Liver (tissue), 9 donors: ENCODE results near the gene MROH9. TPM values are rescaled to one million over a fixed set of nuclear protein-coding genes. Genes with fewer than 3 reads are reported as not detected.

Experiments
- DNase-seq: peaks from one replicate; pipeline ENCODE4 v3.0.0-alpha.2; 2017; ENCODE audit warnings: low spot score
- H3K27ac ChIP-seq, 2 donors: one replicate each; pipeline ENCODE4 v1.7.0; 2013; ENCODE audit warnings: inconsistent platforms in 2 of 2, low read length in 2 of 2, control low read depth in 1 of 2, low read depth in 1 of 2, mild to moderate bottlenecking in 1 of 2
- H3K27me3 ChIP-seq, 4 donors: one replicate each; pipeline versions ENCODE4 v1.6.1 to v1.7.0; 2013; ENCODE audit warnings: low read length in 3 of 4, inconsistent platforms in 1 of 4, mild to moderate bottlenecking in 1 of 4, moderate library complexity in 1 of 4; ENCODE audit not compliant: control insufficient read depth in 4 of 4, insufficient read depth in 4 of 4
- H3K36me3 ChIP-seq, 4 donors: one replicate each; pipeline versions ENCODE4 v1.6.1 to v1.7.0; 2013; ENCODE audit warnings: low read length in 3 of 4, mild to moderate bottlenecking in 3 of 4, low read depth in 1 of 4, moderate library complexity in 1 of 4; ENCODE audit not compliant: control insufficient read depth in 4 of 4, insufficient read depth in 3 of 4
- H3K4me1 ChIP-seq, 4 donors: one replicate each; pipeline versions ENCODE4 v1.6.1 to v1.7.0; 2013; ENCODE audit warnings: low read length in 3 of 4, mild to moderate bottlenecking in 3 of 4, moderate library complexity in 1 of 4; ENCODE audit not compliant: control insufficient read depth in 4 of 4, insufficient read depth in 4 of 4
- H3K4me3 ChIP-seq, 3 donors: one replicate each; pipeline versions ENCODE4 v1.6.1 to v1.7.0; 2013; ENCODE audit warnings: low read length in 3 of 3, control low read depth in 1 of 3, low read depth in 1 of 3, mild to moderate bottlenecking in 1 of 3
- H3K9ac ChIP-seq, 2 donors: one replicate each; pipeline ENCODE4 v1.7.0; 2013; ENCODE audit warnings: low read length in 2 of 2, mild to moderate bottlenecking in 2 of 2, moderate library complexity in 2 of 2, control low read depth in 1 of 2, low read depth in 1 of 2
- H3K9me3 ChIP-seq, 4 donors: one replicate each; pipeline versions ENCODE4 v1.6.1 to v1.7.0; 2013; ENCODE audit warnings: low read length in 3 of 4; ENCODE audit not compliant: control insufficient read depth in 4 of 4
- ATF3 ChIP-seq: IDR thresholded peaks from 2 replicates; pipeline ENCODE4 v1.6.1; 2016; ENCODE audit warnings: antibody characterized with exemption
- CTCF ChIP-seq: fragments of 150-350 bp; IDR thresholded peaks from 2 replicates; pipeline ENCODE4 v1.5.1; 2017; ENCODE audit warnings: improper control_type of control experiment, low read depth, low read length; ENCODE audit not compliant: missing input control
- FOXA1 ChIP-seq: IDR thresholded peaks from 2 replicates; pipeline ENCODE4 v1.6.1; 2016; ENCODE audit warnings: antibody characterized with exemption
- FOXA2 ChIP-seq: IDR thresholded peaks from 2 replicates; pipeline ENCODE4 v1.6.1; 2016; ENCODE audit warnings: antibody characterized with exemption
- GABPA ChIP-seq, 2 donors: IDR thresholded peaks in 1 of 2; conservative IDR thresholded peaks in 1 of 2; 2 replicates each; pipeline ENCODE4 v1.6.1; 2016; ENCODE audit warnings: antibody characterized with exemption in 2 of 2, mild to moderate bottlenecking in 1 of 2, moderate library complexity in 1 of 2
- HNF4A ChIP-seq, 2 donors: conservative IDR thresholded peaks; 2 replicates each; pipeline ENCODE4 v1.6.1; 2016; ENCODE audit warnings: antibody characterized with exemption in 2 of 2, mild to moderate bottlenecking in 2 of 2
- HNF4G ChIP-seq: IDR thresholded peaks from 2 replicates; pipeline ENCODE4 v1.6.1; 2016; ENCODE audit warnings: antibody characterized with exemption
- JUND ChIP-seq, 2 donors: IDR thresholded peaks; 2 replicates each; pipeline ENCODE4 v1.6.1; 2016; ENCODE audit warnings: antibody characterized with exemption in 2 of 2
- MAX ChIP-seq: IDR thresholded peaks from 2 replicates; pipeline ENCODE4 v1.6.1; 2016; ENCODE audit warnings: antibody characterized with exemption
- NR2F2 ChIP-seq: IDR thresholded peaks from 2 replicates; pipeline ENCODE4 v1.6.1; 2016; ENCODE audit warnings: antibody characterized with exemption
- RAD21 ChIP-seq, 2 donors: IDR thresholded peaks; 2 replicates each; pipeline ENCODE4 v1.6.1; 2016; ENCODE audit warnings: antibody characterized with exemption in 2 of 2, mild to moderate bottlenecking in 2 of 2
- REST ChIP-seq: IDR thresholded peaks from 2 replicates; pipeline ENCODE4 v1.6.1; 2016; ENCODE audit warnings: antibody characterized with exemption, mild to moderate bottlenecking
- RXRA ChIP-seq, 2 donors: IDR thresholded peaks; 2 replicates each; pipeline ENCODE4 v1.6.1; 2017 to 2018; ENCODE audit warnings: antibody characterized with exemption in 2 of 2, mild to moderate bottlenecking in 1 of 2
- SP1 ChIP-seq: IDR thresholded peaks from 2 replicates; pipeline ENCODE4 v1.6.1; 2018; ENCODE audit warnings: antibody characterized with exemption, mild to moderate bottlenecking
- TAF1 ChIP-seq: conservative IDR thresholded peaks from 2 replicates; pipeline ENCODE4 v1.6.1; 2016; ENCODE audit warnings: antibody characterized with exemption, mild to moderate bottlenecking
- YY1 ChIP-seq: IDR thresholded peaks from 2 replicates; pipeline ENCODE4 v1.6.1; 2016; ENCODE audit warnings: antibody characterized with exemption, mild to moderate bottlenecking
- ZBTB33 ChIP-seq: IDR thresholded peaks from 2 replicates; pipeline ENCODE4 v1.6.1; 2016; ENCODE audit warnings: antibody characterized with exemption
- WGBS: extraction: QIAGEN DNeasy Blood & Tissue Kit; methylation state at CpG from one replicate; pipeline ENCODE4 v1.1.7; 2013; 5-methylcytosine and 5-hydroxymethylcytosine counted together
- polyA plus RNA-seq, 2 donors: library from polyadenylated mRNA; stranded (reverse) in 1 of 2; unstranded in 1 of 2; fragments of 200-250 nt in 1 of 2; fragments of >200 nt in 1 of 2; fragmentation: Nextera tagmentation in 1 of 2; extraction: Ambion mirVana in 1 of 2; gene quantifications; one replicate each; pipeline versions ENCODE4 v1.2.1 to v1.2.3, GENCODE V29; 2013 to 2015
- total RNA-seq, 2 donors: library from RNA; depleted of rRNA; stranded (reverse); fragments of >200 nt; gene quantifications; one replicate each; pipeline ENCODE4 v1.2.3, GENCODE V29; 2014
- donor health status: healthy.
- donor health status: healthy.
- donor health status: healthy.
- donor health status: healthy.
- donor health status: healthy.

The MROH9 gene
- total and polyA plus RNA-seq, 4 donors: not detected

- TF ChIP-seq GABPA (IDR thresholded peaks at IDR 0.05 in 1 of 2, conservative IDR thresholded peaks at IDR 0.05 in 1 of 2) (no peak), TAF1 (no peak), FOXA1 (no peak), FOXA2 (no peak), SP1 (no peak), JUND (IDR thresholded peaks at IDR 0.05) (no peak), RAD21 (IDR thresholded peaks at IDR 0.05) (no peak), RXRA (IDR thresholded peaks at IDR 0.05) (no peak)
Measured at GRCh38 chr1:171109966-171110365, 174.6 kb downstream of the MROH9 start (continued).

- DNase-seq: no peak
- WGBS: 64% methylated on average over 7 of the region's 7 CpGs
- TF ChIP-seq ZBTB33 (no peak), NR2F2 (no peak), REST (no peak), YY1 (no peak), RAD21 (IDR thresholded peaks at IDR 0.05) (no peak), CTCF (no peak), MAX (no peak), JUND (IDR thresholded peaks at IDR 0.05) (no peak), HNF4A (conservative IDR thresholded peaks at IDR 0.05) (no peak), ATF3 (no peak), HNF4G (no peak)
Measured at GRCh38 chr1:171110621-171111326, 175.4 kb downstream of the MROH9 start.

More at GRCh38 chr1:171110621-171111326, 175.4 kb downstream of the MROH9 start:
- Histone ChIP-seq H3K4me3 (no peak overlapping the region), H3K9ac (no peak overlapping the region), H3K27ac (no peak overlapping the region), H3K9me3 (no peaks in the 10 kb centered on the region), H3K27me3 (no peaks in the 10 kb centered on the region), H3K36me3 (peaks cover 0 to 61% (median 47%) of the 10 kb centered on the region in 4 donors), H3K4me1 (peaks cover 0 to 21% (median 7%) of the 10 kb centered on the region in 4 donors)
